GM19351 (cell line): ENCODE measurements around the gene MKKS.
A peak's percentile ranks its signal among the peaks of the same experiment; 100 is the strongest.

Experiments
- ATAC-seq: cut with Tn5 transposase; IDR thresholded peaks from one replicate; pipeline ENCODE4 v1.9.1; 2021; ENCODE audit warnings: mild to moderate bottlenecking, moderate library complexity; ENCODE audit not compliant: unreplicated experiment

The MKKS gene

DNA sequence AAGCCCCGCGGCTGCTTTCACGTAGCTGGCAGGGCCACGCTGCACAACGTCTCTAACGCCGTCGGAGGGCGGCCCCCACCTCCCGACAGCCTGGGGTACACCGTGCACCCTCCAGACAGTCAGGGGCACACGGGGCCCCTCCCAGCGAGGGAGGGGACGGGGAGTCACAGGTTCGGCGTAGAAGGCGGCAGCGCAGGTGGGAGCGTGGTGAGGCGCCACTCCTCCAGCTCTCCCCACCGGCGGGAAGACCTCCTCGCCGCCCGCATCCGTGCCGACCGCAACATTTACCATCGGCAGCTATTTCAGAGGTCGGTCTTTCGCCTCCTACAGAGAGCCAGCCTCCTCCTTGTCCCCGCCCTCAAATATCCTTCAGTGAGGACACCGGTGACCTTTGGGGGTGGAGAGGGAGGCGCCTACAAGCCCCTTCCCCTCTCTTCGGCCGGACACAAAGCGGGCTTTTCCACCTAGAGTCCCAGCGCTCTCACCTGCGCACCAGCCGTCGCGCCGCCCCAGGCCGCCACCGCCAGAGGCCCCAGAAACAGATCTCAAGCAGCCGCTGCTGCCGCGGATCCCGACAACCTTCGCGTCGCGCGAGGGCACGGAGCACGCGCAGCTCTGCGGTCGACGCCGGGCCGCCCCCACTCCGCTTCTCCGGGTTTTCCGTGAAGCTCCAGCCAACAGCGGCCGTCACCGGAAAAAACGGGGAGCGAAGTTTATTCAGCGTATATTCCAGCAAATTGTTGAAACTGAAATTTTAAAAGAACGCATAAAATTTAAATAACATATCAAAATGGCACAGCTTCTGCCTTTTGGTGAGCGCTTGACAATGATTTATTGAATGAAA, at the start of gene MKKS:
Gene MKKS, minus strand, starts transcription at position 600 of the 844 bp plus-strand sequence. CDS start 20,708 bp downstream, outside the sequence.
- peak; percentile 51 for ATAC-seq

DNA sequence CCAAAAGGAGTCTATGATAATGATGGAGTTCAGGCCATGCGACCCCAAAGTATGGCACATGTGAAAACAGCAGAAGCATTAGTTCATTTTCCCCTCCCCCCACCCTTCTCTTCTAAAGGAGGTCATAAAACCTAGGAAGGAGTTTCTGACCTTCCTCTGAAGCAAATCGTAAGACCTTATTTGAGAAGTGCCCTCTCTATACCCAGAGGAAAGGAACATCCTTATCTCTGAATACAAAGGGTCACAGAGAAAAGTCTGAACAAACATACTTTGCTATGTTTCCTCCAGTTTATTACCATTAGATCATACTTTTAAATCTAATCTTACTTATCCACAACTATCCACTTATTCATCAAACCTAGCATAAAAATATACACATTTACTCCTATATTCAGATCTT, 49.7 kb upstream of the MKKS start:
- ATAC-seq: no peak

DNA sequence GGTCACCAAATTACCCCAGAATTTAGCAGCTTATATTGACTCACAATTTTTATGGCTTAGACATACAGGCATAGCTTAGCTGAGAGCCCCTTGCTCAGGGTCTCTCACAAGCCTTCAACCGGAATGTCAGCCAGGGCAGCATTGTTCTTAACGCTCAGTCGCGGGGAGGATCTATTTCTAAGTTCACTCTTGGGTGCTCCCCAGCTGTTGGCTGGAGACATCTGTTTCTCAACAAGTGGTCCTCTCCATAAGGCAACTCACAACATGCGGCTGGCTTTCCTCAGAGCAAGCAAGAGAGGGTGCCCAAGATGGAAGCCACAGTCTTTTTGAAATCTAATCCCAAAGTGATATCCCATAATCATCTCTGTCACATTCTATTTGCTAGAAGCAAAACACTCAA, 47.7 kb upstream of the MKKS start:
- no peak for ATAC-seq

DNA sequence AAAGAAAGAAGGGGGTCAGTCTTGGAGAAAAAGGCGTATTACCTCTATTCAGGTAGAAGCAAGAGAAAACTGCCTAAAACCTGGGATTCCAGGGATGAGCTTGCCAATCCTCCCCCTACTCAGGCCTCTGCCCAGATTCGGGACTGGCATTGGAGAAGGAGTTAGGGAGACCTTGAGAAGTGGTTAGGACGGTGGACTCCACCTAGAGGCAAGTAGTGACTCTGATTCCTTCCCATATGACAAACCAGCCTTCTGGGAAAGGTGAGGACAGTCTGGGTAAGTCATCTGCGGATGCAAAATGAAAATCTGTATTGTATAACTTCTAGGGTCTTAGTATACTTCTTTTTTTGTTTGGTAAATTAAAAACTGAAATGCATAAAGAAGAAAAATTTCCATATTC, 44.9 kb upstream of the MKKS start:
- no peak for ATAC-seq

DNA sequence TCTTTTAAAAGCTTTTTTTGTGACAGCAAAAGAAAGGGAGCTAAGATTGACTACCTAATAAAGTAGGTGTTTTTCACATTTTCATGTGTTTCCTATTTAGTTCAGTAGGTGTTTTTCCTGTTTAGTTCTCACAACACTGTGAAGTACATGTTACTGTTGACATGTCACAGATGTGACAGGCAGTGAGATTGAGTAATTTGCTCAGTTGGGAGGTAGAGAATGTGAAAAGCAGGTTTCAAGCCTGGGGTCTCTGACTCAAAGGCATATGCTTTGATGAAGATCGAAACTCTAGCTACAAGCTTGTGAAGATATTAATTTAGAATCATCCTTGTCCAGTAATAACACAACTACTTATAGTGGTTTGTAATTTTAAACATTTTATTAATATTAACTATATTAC, 44.2 kb upstream of the MKKS start:
- ATAC-seq: peak; percentile 74

DNA sequence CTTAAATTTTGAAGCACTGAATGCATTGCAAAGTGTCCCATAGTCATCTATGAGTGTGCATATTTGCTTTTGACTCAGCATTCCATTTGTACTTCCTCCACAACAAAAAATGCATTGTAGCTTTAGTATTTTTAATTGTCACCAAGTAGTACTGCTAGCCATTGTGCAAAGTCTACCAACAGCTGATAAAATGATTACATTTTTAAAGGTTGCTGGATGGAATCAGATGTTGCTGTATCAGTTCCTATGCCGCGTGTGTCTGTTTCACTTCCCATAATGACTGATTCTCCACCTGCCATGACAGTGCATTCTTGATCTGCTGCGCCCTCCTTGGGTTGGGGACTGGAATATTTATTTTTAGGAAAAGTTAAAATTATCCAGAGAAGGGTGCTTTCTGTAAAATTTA, 42.3 kb upstream of the MKKS start:
- ATAC-seq: peak; percentile 70

DNA sequence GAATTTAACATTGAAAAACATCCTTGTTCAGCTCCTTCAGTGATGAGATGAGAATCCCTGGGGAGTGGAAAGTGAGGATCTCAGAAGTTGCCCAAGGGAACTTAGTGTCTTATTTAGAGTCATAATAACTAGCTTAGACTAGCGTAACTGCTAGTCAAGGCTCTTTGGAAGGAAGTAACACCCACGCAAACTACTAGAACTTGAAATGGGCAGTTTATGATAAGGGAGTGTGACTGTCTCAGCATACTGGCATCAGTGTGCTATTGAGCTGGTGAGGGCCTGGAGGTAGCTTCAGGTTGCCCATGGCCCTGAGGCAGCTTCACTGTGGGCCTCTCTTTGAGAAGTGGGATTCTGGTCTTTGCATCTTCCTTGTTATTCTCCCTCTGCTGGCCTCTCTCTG, 41.2 kb upstream of the MKKS start:
- ATAC-seq: no peak

DNA sequence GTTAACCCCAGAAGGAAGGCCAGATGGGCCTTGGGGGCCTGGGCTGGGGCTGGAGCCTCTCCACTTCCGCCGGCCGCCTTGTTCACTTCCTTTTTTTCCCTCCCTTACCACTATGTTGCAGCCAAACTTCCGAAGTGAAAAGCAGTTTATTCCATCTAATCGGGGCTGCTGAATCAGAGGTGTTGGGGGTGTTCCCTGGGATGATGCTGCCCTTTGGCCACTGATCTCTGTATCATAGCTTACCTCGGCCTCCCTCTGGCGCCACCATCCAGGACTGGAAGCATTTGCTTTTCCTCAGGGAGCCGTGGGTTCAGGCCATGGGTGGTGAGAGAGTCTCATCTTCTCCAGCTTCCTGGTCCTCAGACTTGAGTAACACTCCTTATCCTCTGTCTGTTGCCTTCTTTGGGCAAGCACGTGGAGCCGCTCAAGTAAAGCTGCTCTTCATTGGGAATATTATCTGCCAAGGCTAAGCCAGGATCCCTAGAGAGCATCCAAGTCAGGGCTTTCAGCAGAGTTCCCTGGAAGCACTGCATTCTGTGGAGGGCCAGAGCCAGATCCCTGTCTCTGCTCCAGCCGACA, 40.7 kb upstream of the MKKS start:
- ATAC-seq: no peak

DNA sequence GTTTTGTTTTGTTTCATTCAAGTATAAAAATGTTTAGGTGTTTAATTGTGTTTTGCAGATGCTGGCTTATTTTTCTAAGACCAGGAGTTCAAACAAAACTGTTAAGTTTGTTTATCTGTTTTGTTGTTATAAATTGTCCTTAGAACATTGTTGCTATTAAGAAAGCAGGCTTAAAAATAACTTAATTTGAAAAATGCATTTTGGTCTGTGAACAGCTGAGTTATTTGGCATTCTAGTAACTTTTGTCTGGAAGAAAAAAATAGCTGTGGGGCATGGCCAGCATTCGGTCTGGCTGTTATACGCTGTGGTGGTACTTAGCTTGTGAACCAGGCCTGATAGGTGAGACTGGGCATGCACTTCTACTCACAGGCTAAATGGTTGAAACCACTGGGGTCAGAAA, 38.8 kb upstream of the MKKS start:
- no peak for ATAC-seq

DNA sequence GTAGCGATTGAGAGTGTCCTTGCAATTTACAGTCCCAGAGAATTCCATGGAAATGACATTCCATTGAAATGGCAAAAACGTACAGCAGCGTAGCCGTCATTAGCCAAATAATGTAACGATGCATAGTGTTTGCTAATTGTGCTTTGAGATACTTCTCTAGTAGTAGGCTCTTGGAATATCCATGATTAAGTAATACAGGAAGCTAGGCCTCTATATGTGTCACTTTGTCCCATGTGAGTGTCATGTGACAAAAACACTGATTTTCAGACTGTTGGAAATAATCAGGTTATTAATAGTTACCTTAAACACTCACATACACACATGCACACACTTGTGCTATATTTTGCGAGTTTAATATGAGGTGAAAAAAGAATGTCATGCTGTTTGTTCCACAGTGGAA, 36.3 kb upstream of the MKKS start:
- no peak for ATAC-seq

DNA sequence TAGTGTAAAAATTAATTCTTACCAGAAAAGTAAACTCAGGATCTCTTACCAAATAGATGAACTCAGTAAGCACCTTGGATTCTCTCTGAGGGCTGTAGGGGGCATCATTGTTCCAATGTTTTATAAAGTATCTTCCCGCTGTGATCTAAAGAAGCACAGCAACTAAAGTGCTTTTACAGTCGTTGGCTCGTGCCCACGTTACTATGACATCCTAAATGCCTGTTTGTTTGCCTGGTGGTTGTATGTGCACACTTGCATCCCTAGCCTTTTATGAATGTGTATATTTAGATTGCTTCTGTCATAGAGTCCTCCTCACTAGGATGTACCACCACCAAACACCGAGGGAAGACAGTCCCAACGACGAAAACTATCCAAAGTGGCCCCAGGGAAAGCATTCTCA, 35.6 kb upstream of the MKKS start:
- ATAC-seq: no peak

DNA sequence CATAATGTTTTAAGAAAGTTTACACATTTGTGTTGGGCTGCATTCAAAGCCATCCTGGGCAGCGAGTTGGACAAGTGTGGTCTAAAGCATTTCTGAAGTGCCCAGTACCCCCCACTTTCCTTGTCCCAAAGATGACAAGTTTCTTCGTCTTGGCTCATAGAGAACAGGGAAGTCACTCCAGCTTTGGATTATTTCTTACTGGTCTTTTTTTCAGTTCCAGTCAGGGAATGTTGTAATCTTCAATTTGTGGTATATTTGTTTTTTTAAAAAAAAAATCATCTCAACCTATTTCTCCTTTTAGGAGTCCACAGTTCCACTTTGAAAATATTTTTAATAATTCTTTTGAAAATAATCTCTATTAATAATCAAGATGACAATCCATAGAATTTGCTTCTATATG, 35.0 kb upstream of the MKKS start:
- ATAC-seq: no peak

DNA sequence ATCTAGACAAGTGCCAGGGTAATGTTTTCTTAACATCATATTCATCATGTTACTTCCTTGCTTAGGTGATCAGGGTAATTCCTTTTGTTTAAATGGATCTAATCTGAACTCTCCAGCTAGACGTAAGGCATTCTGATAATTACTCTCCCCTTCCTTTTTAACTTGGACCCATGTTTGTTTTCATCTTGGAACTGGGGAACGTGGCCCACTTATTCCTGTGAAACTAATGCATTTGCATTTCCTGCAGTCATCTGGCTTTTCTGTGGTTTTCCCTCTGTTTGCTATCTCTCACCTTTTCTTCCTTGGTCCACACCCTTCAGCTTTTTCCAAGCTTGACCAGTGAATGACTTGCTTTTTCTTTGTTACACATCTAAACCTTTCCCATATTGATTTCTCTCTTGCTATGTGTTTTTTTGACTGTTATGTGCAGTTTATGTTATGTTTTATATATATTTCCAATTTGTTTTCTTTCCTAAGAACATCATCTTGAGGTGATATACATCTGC, 34.4 kb upstream of the MKKS start:
- ATAC-seq: no peak

DNA sequence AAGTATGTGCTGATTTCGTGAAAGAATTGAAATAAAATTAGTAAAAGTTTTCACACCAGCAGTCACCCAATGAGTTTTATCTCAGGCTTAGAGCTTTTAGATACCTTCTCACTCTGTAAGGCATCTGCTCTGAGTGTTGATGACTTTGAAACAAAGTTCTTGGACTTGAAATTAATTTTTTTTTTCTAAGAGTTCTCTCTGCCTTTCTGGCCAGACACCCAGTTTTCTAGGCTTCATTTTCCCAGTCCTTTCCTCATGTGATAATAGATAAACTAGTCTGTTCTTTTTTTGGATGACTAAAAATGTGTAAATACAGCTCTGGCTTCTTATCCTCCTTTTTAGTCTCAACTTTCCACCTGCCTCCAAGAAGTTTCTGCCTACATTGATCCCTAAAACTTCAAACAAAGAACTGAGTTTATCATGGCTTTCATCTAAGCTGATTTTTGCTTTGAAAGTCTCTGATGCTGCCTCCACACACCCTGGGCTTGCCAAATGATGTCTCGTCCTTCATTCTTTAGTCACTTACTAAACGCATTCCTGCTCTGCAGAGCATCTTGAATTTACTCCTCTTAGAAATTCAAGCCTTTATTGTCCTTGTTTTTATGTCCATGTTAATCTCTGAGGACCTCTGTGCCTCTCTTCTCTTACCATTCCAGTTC, 33.8 kb upstream of the MKKS start:
- no peak for ATAC-seq

DNA sequence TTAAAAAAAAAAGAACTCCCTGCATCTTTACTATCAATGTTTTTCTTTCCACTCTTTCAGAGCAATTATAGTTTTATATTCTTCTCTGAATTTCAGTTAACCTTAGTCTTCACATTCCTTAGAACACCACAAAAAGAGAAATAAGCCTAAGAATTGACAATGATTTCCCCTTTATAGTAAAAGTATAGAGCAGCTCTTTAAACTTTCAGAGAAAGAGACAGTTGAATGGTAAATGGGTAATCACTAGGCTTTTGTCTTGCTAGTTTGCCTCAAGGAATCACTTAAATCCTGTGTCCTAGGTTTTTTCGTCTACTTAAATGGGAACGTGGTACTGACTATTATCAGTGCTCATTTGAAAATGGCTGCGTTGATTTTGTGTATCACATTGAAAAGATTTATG, 32.8 kb upstream of the MKKS start:
- ATAC-seq: no peak

DNA sequence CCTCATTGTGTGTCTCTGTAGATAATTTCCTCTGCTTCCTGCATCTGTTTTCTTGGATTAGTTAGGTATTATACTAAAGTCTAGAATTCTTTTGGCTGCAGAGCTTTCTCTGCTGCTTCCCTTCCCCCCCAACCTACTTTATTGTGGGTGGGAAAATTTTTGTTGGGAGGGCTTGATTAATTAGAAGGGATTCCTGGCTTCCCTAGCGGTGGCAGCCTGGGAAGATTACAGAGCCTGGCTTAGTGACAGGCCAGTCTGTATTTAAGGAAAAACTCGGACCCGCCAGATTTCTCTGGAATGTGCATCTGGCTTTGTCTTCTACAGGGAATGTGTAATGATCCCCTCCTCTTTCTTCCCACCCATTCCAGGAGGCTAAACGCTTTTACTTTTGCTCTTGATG, 32.3 kb upstream of the MKKS start:
- no peak for ATAC-seq

DNA sequence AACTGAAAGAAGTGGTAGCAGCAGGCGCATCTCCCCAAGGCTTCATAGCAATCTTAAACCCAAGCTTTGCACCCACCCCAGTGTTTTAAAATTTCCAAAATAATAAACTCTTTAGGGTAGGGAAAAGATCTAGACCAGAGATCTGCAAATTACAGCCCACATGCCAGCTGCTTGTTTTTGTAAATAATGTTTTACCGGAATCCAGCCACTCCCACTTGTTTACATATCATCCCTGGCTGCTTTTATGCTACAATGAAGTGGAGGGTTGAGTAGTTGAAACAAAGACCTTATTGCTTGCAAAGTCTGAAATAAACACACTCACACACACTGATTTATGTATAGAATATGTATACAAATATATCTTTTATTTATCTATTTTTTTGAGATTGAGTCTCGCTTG, 31.1 kb upstream of the MKKS start:
- ATAC-seq: no peak

DNA sequence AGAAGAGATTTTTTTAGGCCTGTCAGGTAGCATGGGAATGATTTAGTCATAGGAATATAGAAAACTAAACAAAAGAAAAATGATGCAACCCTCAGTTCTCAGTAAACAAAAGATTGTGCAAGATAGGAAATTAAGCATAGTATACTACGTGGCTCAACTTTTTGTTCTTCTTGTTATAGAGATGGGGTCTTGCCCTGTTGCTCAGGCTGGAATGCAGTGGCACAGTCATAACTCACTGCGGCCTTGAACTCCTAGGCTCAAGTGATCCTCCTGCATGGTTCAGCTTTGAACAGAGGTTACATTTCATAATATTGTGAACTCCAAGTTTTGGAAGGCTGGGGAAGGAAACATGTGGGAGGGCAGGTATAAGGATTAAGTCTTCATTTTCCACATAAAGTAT, 29.6 kb upstream of the MKKS start:
- no peak for ATAC-seq

DNA sequence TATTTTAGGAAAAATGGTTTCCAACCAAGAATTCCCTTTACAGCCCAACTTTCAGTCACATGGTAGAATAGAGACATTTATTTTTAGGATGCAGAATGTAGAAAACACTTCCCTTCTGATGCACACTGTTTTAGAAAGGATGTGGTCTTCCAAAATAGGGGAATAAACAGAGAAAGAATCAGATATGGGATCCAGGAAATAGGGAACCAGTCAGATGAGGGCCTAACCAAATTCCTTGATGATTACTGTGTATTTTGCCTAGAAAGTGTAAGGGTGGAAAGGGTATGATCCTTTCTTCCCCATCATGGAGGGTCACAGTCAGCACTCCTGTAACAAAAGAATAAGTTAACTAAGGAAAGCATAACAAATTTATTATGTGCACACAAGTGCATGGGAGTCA, 28.5 kb upstream of the MKKS start:
- no peak for ATAC-seq

DNA sequence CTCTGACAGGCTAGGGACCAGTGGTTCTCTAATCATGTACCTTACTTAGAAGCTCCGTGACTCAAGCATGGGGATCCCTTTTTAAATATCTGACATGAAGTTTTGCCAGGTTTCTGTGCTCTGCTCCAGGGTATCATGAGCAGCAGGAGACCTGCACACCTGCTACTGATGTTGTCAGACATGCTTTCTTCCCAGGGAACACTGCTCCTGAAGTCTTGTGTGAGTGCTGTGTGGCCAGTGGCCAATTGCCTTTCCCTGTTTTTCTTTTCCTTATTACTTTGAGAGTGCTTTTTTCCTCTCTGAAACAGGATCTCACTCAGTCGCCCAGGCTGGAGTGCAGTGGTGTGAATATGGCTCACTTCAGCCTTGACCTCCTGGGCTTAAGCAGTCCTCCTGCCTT, 27.5 kb upstream of the MKKS start:
- ATAC-seq: no peak

DNA sequence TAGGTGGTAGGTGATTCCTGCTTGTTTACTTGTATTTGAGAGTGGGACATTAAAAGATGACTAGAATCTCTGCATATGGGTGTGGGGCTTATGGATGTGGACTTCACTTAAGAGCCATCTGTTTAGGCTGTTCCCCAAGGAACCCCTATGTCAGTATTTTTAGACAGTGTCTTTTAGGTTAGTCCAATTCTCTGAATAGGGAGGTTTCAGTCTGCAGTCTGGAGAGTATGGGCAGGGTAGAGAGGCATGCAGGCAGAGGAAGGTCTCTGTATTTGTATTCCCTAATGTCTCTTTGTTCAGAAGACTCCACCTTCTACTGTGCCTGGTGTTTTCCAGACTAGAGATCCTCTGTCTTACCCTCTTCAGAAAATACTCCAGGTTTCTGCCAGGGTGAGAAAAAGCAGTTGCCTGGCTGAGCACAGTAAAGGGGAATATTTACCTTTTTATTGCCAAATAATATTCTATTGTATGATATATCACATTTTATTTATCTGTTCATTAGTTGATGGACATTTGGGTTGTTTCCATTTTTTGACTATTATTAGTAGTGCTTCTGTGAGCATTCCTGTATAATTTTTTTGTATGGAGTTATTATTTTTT, 20.2 kb upstream of the MKKS start:
- ATAC-seq: no peak

DNA sequence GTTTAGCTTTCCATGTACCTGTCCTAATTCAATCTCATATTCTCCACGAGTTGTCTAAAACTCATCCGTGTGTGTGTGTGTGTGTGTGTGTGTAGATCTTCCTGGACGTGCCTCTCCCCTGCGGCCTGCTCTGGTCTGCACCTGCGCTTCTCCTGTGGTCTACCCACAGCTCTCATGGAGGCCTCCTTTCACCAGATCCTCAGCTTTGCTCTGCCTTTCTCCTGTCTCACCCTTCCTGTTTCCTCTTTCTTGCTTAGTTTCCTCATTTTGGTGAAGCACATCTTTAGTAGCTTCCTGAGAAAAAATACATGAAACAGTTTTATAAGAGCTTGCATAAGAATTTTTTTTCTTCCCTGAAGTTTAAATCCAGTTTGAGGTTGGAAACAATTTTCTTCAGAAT, 19.2 kb upstream of the MKKS start:
- peak; percentile 96 for ATAC-seq
